ENCODE measurements around the gene MEGF11. TPM values are rescaled to one million over a fixed set of nuclear protein-coding genes. Genes with fewer than 3 reads are reported as not detected.

MEGF11 gene
- polyA plus RNA-seq, 1 of the 3 experiments (the other 2 are of a cell fraction) = not detected

- H3F3A ChIP-seq (replicated peaks; ENCODE audit: insufficient read depth) = no peaks in the 10 kb centered on the region
- H3K36me3 ChIP-seq (replicated peaks in 1 of 2; ENCODE audit: control insufficient read depth in 1 of 2, insufficient read depth in 2 of 2, low read length in 1 of 2) = no peaks in the 10 kb centered on the region
- no peak overlapping the region for H3K4me2 ChIP-seq
- no peak overlapping the region for H2AFZ ChIP-seq (ENCODE audit: low read depth)
- no peaks in the 10 kb centered on the region for H4K20me1 ChIP-seq (ENCODE audit: insufficient read depth)
- no peaks in the 10 kb centered on the region for H3K4me1 ChIP-seq (ENCODE audit: control insufficient read depth in 1 of 2, insufficient read depth in 2 of 2, low read depth in 1 of 2, low read length in 1 of 2)
- ChIA-PET CTCF (interaction anchor here (1.4 kb wide), 1 partner anchor 29 kb away, joined by 3 read pairs; no protein-coding TSS in a partner anchor), POLR2A (no interaction called here)
- 58% methylated on average over 4 of the region's 4 CpGs for WGBS (ENCODE audit: low lambda C conversion rate)
- peaks cover 34% of the 10 kb centered on the region for H3K27me3 ChIP-seq (ENCODE audit: insufficient read depth)
- H3K4me3 ChIP-seq (ENCODE audit: low read depth in 2 of 2, low read length in 1 of 2) = no peak overlapping the region
- no peaks in the 10 kb centered on the region for H3K79me2 ChIP-seq (ENCODE audit: insufficient read depth)
- no peak overlapping the region for H3K27ac ChIP-seq (ENCODE audit: low read depth in 2 of 2, low read length in 1 of 2)
- DNase-seq = no peak
- H3K9me3 ChIP-seq = no peaks in the 10 kb centered on the region
- H3K9me2 ChIP-seq = no peaks in the 10 kb centered on the region
- H3K9ac ChIP-seq = no peak overlapping the region
- no peak for TF ChIP-seq MAX (IDR thresholded peaks at IDR 0.05; ENCODE audit: low read depth)
- TF ChIP-seq SIN3A (IDR thresholded peaks at IDR 0.05; ENCODE audit: borderline replicate concordance, low read depth, low read length) = no peak
- no peak for TF ChIP-seq TAF1 (IDR thresholded peaks at IDR 0.05; ENCODE audit: borderline replicate concordance, low read depth, low read length)
- TF ChIP-seq USF1 (IDR thresholded peaks at IDR 0.05; ENCODE audit: borderline replicate concordance, low read depth) = no peak
- no peak for TF ChIP-seq SMC3 (IDR thresholded peaks at IDR 0.05; ENCODE audit: low read depth, low read length)
- TF ChIP-seq MXI1 (IDR thresholded peaks at IDR 0.05; ENCODE audit: low read depth, low read length) = no peak
- TF ChIP-seq CTCF (IDR thresholded peaks at IDR 0.05) = no peak
- no peak for TF ChIP-seq ELF1 (IDR thresholded peaks at IDR 0.05)
- TF ChIP-seq EP300 (IDR thresholded peaks at IDR 0.05; ENCODE audit: borderline replicate concordance in 1 of 2, low read depth in 1 of 2, low read length in 1 of 2) = no peak
- no peak for TF ChIP-seq FOXM1 (IDR thresholded peaks at IDR 0.05; ENCODE audit: low read depth)
- TF ChIP-seq MEF2A (IDR thresholded peaks at IDR 0.05; ENCODE audit: borderline replicate concordance, low read depth) = no peak
- no peak for TF ChIP-seq NRF1 (IDR thresholded peaks at IDR 0.05; ENCODE audit: low read depth, low read length)
- TF ChIP-seq TEAD4 (IDR thresholded peaks at IDR 0.05; ENCODE audit: borderline replicate concordance, insufficient read depth) = no peak
- TF ChIP-seq IRF3 (IDR thresholded peaks at IDR 0.05; ENCODE audit: low read depth, low read length) = no peak
Observed at GRCh38 chr15:66110864-66111263, 142.7 kb downstream of the MEGF11 start.

- CTCF ChIA-PET = interaction anchor here (1.4 kb wide), 1 partner anchor 28 kb away, joined by 3 read pairs; no protein-coding TSS in a partner anchor
- Histone ChIP-seq H3K27ac (ENCODE audit: low read depth in 2 of 2, low read length in 1 of 2) (no peak overlapping the region), H3F3A (replicated peaks; ENCODE audit: insufficient read depth) (no peaks in the 10 kb centered on the region), H2AFZ (ENCODE audit: low read depth) (no peak overlapping the region), H3K9me2 (no peaks in the 10 kb centered on the region), H3K79me2 (ENCODE audit: insufficient read depth) (no peaks in the 10 kb centered on the region), H3K36me3 (replicated peaks in 1 of 2; ENCODE audit: control insufficient read depth in 1 of 2, insufficient read depth in 2 of 2, low read length in 1 of 2) (no peaks in the 10 kb centered on the region), H4K20me1 (ENCODE audit: insufficient read depth) (no peaks in the 10 kb centered on the region), H3K27me3 (ENCODE audit: insufficient read depth) (peaks cover 37% of the 10 kb centered on the region), H3K4me3 (ENCODE audit: low read depth in 2 of 2, low read length in 1 of 2) (no peak overlapping the region), H3K9me3 (no peaks in the 10 kb centered on the region), H3K9ac (no peak overlapping the region), H3K4me2 (no peak overlapping the region), H3K4me1 (ENCODE audit: control insufficient read depth in 1 of 2, insufficient read depth in 2 of 2, low read depth in 1 of 2, low read length in 1 of 2) (no peaks in the 10 kb centered on the region)
- 56% methylated on average over 5 of the region's 5 CpGs for WGBS (ENCODE audit: low lambda C conversion rate)
- no peak for DNase-seq
- POLR2A ChIA-PET = no interaction called here
- TF ChIP-seq EP300 (IDR thresholded peaks at IDR 0.05; ENCODE audit: borderline replicate concordance in 1 of 2, low read depth in 1 of 2, low read length in 1 of 2) (no peak), JUND (IDR thresholded peaks at IDR 0.05) (no peak), EZH2phosphoT487 (IDR thresholded peaks at IDR 0.05; ENCODE audit: borderline replicate concordance, low read depth) (no peak), FOXM1 (IDR thresholded peaks at IDR 0.05; ENCODE audit: low read depth) (no peak), RFX5 (IDR thresholded peaks at IDR 0.05; ENCODE audit: low read length) (no peak), NFIC (IDR thresholded peaks at IDR 0.05; ENCODE audit: borderline replicate concordance) (no peak), IRF3 (IDR thresholded peaks at IDR 0.05; ENCODE audit: low read depth, low read length) (no peak), CTCF (IDR thresholded peaks at IDR 0.05) (no peak), USF1 (IDR thresholded peaks at IDR 0.05; ENCODE audit: borderline replicate concordance, low read depth) (no peak), RAD21 (IDR thresholded peaks at IDR 0.05; ENCODE audit: low read length) (no peak)
Observed at GRCh38 chr15:66109826-66110225, 143.7 kb downstream of the MEGF11 start.
